ENCODE results near the gene ZNF319.

ZNF319 gene

GRCh38 chr16:57970970-57971369, 29.5 kb downstream of the ZNF319 start, which contains the start of gene CNGB1:
TSS of gene CNGB1 (minus strand) at chr16:57971128. CDS start at chr16:57967286, 3,842 bp downstream.
- Histone ChIP-seq H3K4me3 (ENCODE audit: low read length) (no peak within 1 kb of the TSS), H3K79me2 (ENCODE audit: low read length) (no peaks in the 10 kb centered on the region), H3K4me1 (ENCODE audit: low read length) (no peaks in the 10 kb centered on the region), H3F3A (ENCODE audit: insufficient read depth, low read length) (no peaks in the 10 kb centered on the region), H3K27ac (ENCODE audit: low read length) (no peak within 1 kb of the TSS), H4K20me1 (ENCODE audit: insufficient read depth, low read length) (no peaks in the 10 kb centered on the region), H3K9me2 (replicated peaks; ENCODE audit: insufficient read depth, low read length) (no peaks in the 10 kb centered on the region), H2AFZ (ENCODE audit: low read length) (no peak within 1 kb of the TSS), H3K9me3 (replicated peaks; ENCODE audit: insufficient read depth, low read length) (no peaks in the 10 kb centered on the region), H3K9ac (ENCODE audit: low read length) (no peak within 1 kb of the TSS), H3K4me2 (ENCODE audit: low read depth, low read length) (no peak within 1 kb of the TSS), H3K27me3 (replicated peaks; ENCODE audit: insufficient read depth, low read length) (no peaks in the 10 kb centered on the region), H3K36me3 (replicated peaks; ENCODE audit: insufficient read depth, low read length) (no peaks in the 10 kb centered on the region)
- no peak for DNase-seq
- no peak for TF ChIP-seq CTCF (IDR thresholded peaks at IDR 0.05; ENCODE audit: low read length)
- no peak for TF ChIP-seq EZH2phosphoT487 (IDR thresholded peaks at IDR 0.05; ENCODE audit: low read length)
- TF ChIP-seq EZH2 (optimal IDR thresholded peaks at IDR 0.05; ENCODE audit: low read depth, low read length): no peak

- TF ChIP-seq CTCF (IDR thresholded peaks at IDR 0.05; ENCODE audit: low read length): no peak
- TF ChIP-seq EZH2phosphoT487 (IDR thresholded peaks at IDR 0.05; ENCODE audit: low read length): no peak
- TF ChIP-seq EZH2 (optimal IDR thresholded peaks at IDR 0.05; ENCODE audit: low read depth, low read length): no peak
- H4K20me1 ChIP-seq (ENCODE audit: insufficient read depth, low read length): no peaks in the 10 kb centered on the region
- no peak overlapping the region for H3K4me2 ChIP-seq (ENCODE audit: low read depth, low read length)
- no peaks in the 10 kb centered on the region for H3K36me3 ChIP-seq (replicated peaks; ENCODE audit: insufficient read depth, low read length)
- H3K4me3 ChIP-seq (ENCODE audit: low read length): no peak overlapping the region
- H2AFZ ChIP-seq (ENCODE audit: low read length): no peak overlapping the region
- DNase-seq: no peak
- H3K4me1 ChIP-seq (ENCODE audit: low read length): no peaks in the 10 kb centered on the region
- H3K9me3 ChIP-seq (replicated peaks; ENCODE audit: insufficient read depth, low read length): no peaks in the 10 kb centered on the region
- no peak overlapping the region for H3K9ac ChIP-seq (ENCODE audit: low read length)
- H3K27me3 ChIP-seq (replicated peaks; ENCODE audit: insufficient read depth, low read length): no peaks in the 10 kb centered on the region
- H3F3A ChIP-seq (ENCODE audit: insufficient read depth, low read length): no peaks in the 10 kb centered on the region
- H3K79me2 ChIP-seq (ENCODE audit: low read length): no peaks in the 10 kb centered on the region
- no peak overlapping the region for H3K27ac ChIP-seq (ENCODE audit: low read length)
- no peaks in the 10 kb centered on the region for H3K9me2 ChIP-seq (replicated peaks; ENCODE audit: insufficient read depth, low read length)
Measured at GRCh38 chr16:57970319-57970718, 30.2 kb downstream of the ZNF319 start.

- no peaks in the 10 kb centered on the region for H3K27me3 ChIP-seq (replicated peaks; ENCODE audit: insufficient read depth, low read length)
- no peak overlapping the region for H3K9ac ChIP-seq (ENCODE audit: low read length)
- TF ChIP-seq EZH2 (optimal IDR thresholded peaks at IDR 0.05; ENCODE audit: low read depth, low read length) (no peak), CTCF (IDR thresholded peaks at IDR 0.05; ENCODE audit: low read length) (no peak), EZH2phosphoT487 (IDR thresholded peaks at IDR 0.05; ENCODE audit: low read length) (no peak)
- no peak overlapping the region for H3K4me2 ChIP-seq (ENCODE audit: low read depth, low read length)
- H3K4me3 ChIP-seq (ENCODE audit: low read length): no peak overlapping the region
- H3K4me1 ChIP-seq (ENCODE audit: low read length): no peaks in the 10 kb centered on the region
- no peak for DNase-seq
- H3K9me3 ChIP-seq (replicated peaks; ENCODE audit: insufficient read depth, low read length): no peaks in the 10 kb centered on the region
- H3K36me3 ChIP-seq (replicated peaks; ENCODE audit: insufficient read depth, low read length): no peaks in the 10 kb centered on the region
- H3F3A ChIP-seq (ENCODE audit: insufficient read depth, low read length): no peaks in the 10 kb centered on the region
- H2AFZ ChIP-seq (ENCODE audit: low read length): no peak overlapping the region
- no peak overlapping the region for H3K27ac ChIP-seq (ENCODE audit: low read length)
- H3K9me2 ChIP-seq (replicated peaks; ENCODE audit: insufficient read depth, low read length): no peaks in the 10 kb centered on the region
- no peaks in the 10 kb centered on the region for H3K79me2 ChIP-seq (ENCODE audit: low read length)
- H4K20me1 ChIP-seq (ENCODE audit: insufficient read depth, low read length): no peaks in the 10 kb centered on the region
Measured at GRCh38 chr16:57969451-57970123, 30.9 kb downstream of the ZNF319 start.
